PC-9 (cell line): ENCODE measurements around the gene SCNN1G. TPM values are rescaled to one million over a fixed set of nuclear protein-coding genes. Genes with fewer than 3 reads are reported as not detected.

Experiments
- BruUV-seq: library from RNA; stranded (reverse); fragments of 400-500 nt; replicated peaks from 2 replicates; lab custom pipeline; 2021; lab: Mats Ljungman, UMichigan
- CTCF ChIA-PET: fragments of 300-600 bp; sonication (Branson Sonifier 250); formaldehyde crosslinking; loops from one replicate; lab custom pipeline; 2022; ENCODE audit warnings: antibody characterized with exemption; lab: Charles Lee
- POLR2A ChIA-PET: fragments of 300-600 bp; sonication (Branson Sonifier 250); formaldehyde crosslinking; loops from one replicate; lab custom pipeline; 2022; ENCODE audit warnings: antibody characterized with exemption; ENCODE audit not compliant: unreplicated experiment; lab: Charles Lee
- DNase-seq, 2 experiments: peaks; one replicate each; pipeline versions ENCODE4 v3.0.0 to v3.0.0-alpha.2; 2015 to 2022; ENCODE audit warnings: mixed read lengths in 1 of 2
- H2AFZ ChIP-seq: fragments of 200-600 bp; sonication (generic); 2 replicates; pipeline ENCODE4 v1.8.1; 2017; ENCODE audit warnings: antibody characterized with exemption
- H3F3A ChIP-seq: fragments of 200-600 bp; sonication (generic); 2 replicates; pipeline ENCODE4 v1.8.1; 2017; ENCODE audit warnings: antibody characterized with exemption, mild to moderate bottlenecking, low read depth; ENCODE audit not compliant: insufficient read depth
- H3K27ac ChIP-seq: fragments of 200-600 bp; sonication (generic); 2 replicates; pipeline ENCODE4 v1.6.1; 2016; ENCODE audit warnings: mixed run types
- H3K27me3 ChIP-seq: fragments of 200-600 bp; sonication (generic); 2 replicates; pipeline ENCODE4 v1.6.1; 2016; ENCODE audit warnings: low read depth, mixed run types; ENCODE audit not compliant: insufficient read depth
- H3K36me3 ChIP-seq: fragments of 200-600 bp; sonication (generic); 2 replicates; pipeline ENCODE4 v1.6.1; 2016; ENCODE audit warnings: low read depth, mixed run types
- H3K4me1 ChIP-seq: fragments of 200-600 bp; sonication (generic); replicated peaks from 2 replicates; pipeline ENCODE4 v1.6.1; 2016; ENCODE audit warnings: mixed run types; ENCODE audit not compliant: insufficient read depth
- H3K4me2 ChIP-seq: fragments of 200-600 bp; sonication (generic); 2 replicates; pipeline ENCODE4 v1.6.1; 2017; ENCODE audit warnings: mixed run types
- H3K4me3 ChIP-seq: fragments of 200-600 bp; sonication (generic); 2 replicates; pipeline ENCODE4 v1.6.1; 2016; ENCODE audit warnings: mixed run types
- H3K79me2 ChIP-seq: fragments of 200-600 bp; sonication (generic); 2 replicates; pipeline ENCODE4 v1.6.1; 2017; ENCODE audit warnings: low read depth, mixed run types
- H3K9me2 ChIP-seq: fragments of 200-600 bp; sonication (generic); 2 replicates; pipeline ENCODE4 v1.8.1; 2017; ENCODE audit warnings: mild to moderate bottlenecking; ENCODE audit not compliant: insufficient read depth
- H3K9me3 ChIP-seq: fragments of 200-600 bp; sonication (generic); 2 replicates; pipeline ENCODE4 v1.8.1; 2016; ENCODE audit warnings: low read depth; ENCODE audit not compliant: insufficient read depth
- H4K20me1 ChIP-seq: fragments of 200-600 bp; sonication (generic); 2 replicates; pipeline ENCODE4 v1.8.1; 2017; ENCODE audit not compliant: insufficient read depth
- CTCF ChIP-seq: fragments of 200-600 bp; sonication (generic); conservative IDR thresholded peaks from 2 replicates; pipeline ENCODE4 v1.6.1; 2017; ENCODE audit warnings: mixed run types, antibody characterized with exemption, mild to moderate bottlenecking, moderate library complexity
- EZH2 ChIP-seq: fragments of 200-600 bp; sonication (generic); IDR thresholded peaks from 2 replicates; pipeline ENCODE4 v1.8.0; 2017; ENCODE audit warnings: antibody characterized with exemption, low read depth
- intact Hi-C: fragments of 100-400 bp; cut with micrococcal nuclease; formaldehyde crosslinking; loops from one replicate; pipeline ENCODE4 v1.10.0; 2022; ENCODE audit not compliant: unreplicated experiment
- total RNA-seq: library from RNA; stranded (reverse); gene quantifications from 2 replicates; pipeline ENCODE4 v1.2.3, GENCODE V29; 2021

Gene SCNN1G
- total RNA-seq, 1 experiment from 2014 or later = not detected

GRCh38 chr16:23232806-23233205, 50.3 kb downstream of the SCNN1G start:
- no peak overlapping the region for H3K4me2 ChIP-seq
- no peaks in the 10 kb centered on the region for H3K9me3 ChIP-seq
- no peak for DNase-seq
- intact Hi-C loops = no loop called here
- H4K20me1 ChIP-seq = no peaks in the 10 kb centered on the region
- H3K27me3 ChIP-seq = no peaks in the 10 kb centered on the region
- H3K36me3 ChIP-seq = no peaks in the 10 kb centered on the region
- BruUV-seq = no TSS peak
- ChIA-PET CTCF (no interaction called here), POLR2A (interaction anchor here (0.8 kb wide), 1 partner anchor 99 kb away, joined by 9 read pairs; no protein-coding TSS in a partner anchor)
- H3K79me2 ChIP-seq = no peaks in the 10 kb centered on the region
- no peaks in the 10 kb centered on the region for H3K9me2 ChIP-seq
- peaks cover 29% of the 10 kb centered on the region; the same call in 1 of the 2 replicates for H3F3A ChIP-seq
- H2AFZ ChIP-seq = no peak overlapping the region
- TF ChIP-seq CTCF = no peak
- TF ChIP-seq EZH2 = no peak
- H3K4me1 ChIP-seq = peaks cover 23% of the 10 kb centered on the region
- H3K4me3 ChIP-seq = no peak overlapping the region
- H3K27ac ChIP-seq = no peak overlapping the region

DNA sequence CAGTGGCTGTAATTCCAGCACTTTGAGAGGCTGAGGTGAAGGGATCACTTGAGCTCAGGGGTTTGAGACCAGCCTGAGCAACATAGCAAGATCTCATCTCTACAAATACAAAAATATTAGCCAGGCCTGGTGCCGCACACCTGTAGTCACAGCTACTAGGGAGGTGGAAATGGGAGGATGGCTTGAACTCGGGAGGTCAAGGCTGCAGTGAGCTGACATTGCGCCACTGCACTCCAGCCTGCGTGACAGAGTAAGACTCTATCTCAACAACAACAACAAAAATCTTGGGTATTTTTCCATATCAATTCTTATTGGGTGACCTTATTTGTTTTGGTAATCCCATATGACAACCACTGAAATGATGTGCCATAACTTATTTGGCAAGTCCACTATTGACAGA, 52.6 kb downstream of the SCNN1G start:
- Histone ChIP-seq H2AFZ (no peak overlapping the region), H3K4me1 (peaks cover 9% of the 10 kb centered on the region), H3K27me3 (no peaks in the 10 kb centered on the region), H3F3A (peaks cover 12% of the 10 kb centered on the region; the same call in 1 of the 2 replicates), H3K79me2 (no peaks in the 10 kb centered on the region), H3K4me3 (no peak overlapping the region), H3K9me3 (no peaks in the 10 kb centered on the region), H3K9me2 (no peaks in the 10 kb centered on the region), H3K27ac (no peak overlapping the region), H4K20me1 (no peaks in the 10 kb centered on the region), H3K36me3 (no peaks in the 10 kb centered on the region), H3K4me2 (no peak overlapping the region)
- no TSS peak for BruUV-seq
- no peak for DNase-seq
- intact Hi-C loops = no loop called here
- TF ChIP-seq EZH2 (no peak), CTCF (no peak)
- POLR2A ChIA-PET = no interaction called here
- CTCF ChIA-PET = no interaction called here

DNA sequence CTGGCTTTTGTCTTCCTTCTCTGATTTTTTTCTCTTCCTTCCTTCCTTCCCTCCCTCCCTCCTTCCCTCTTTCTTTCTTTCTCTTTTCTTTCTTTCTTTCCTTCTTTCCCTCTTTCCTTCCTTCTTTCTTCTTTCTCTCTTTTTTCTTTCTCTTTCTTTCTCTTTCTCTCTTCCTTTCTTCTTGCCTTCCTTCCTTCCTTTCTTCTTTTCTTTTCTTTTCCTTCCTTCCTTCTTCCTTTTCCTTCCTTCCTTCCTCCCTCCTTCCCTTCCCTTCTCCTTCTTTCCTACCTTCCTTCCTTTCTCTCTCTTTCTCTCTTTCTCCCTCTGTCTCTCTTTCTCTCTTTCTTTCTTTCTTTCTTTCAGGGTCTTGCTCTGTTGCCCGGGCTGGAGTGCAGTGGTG, 54.4 kb downstream of the SCNN1G start:
- Histone ChIP-seq H3F3A (0 out of 2 replicates have a peak, but pooled peaks cover 5% of the 10 kb centered on the region), H3K36me3 (no peaks in the 10 kb centered on the region), H3K27ac (no peak overlapping the region), H3K4me1 (peaks cover 18% of the 10 kb centered on the region), H3K9me2 (no peaks in the 10 kb centered on the region), H3K4me3 (no peak overlapping the region), H3K9me3 (no peaks in the 10 kb centered on the region), H2AFZ (no peak overlapping the region), H3K79me2 (no peaks in the 10 kb centered on the region), H3K27me3 (no peaks in the 10 kb centered on the region), H4K20me1 (no peaks in the 10 kb centered on the region), H3K4me2 (no peak overlapping the region)
- no TSS peak for BruUV-seq
- ChIA-PET POLR2A (no interaction called here), CTCF (no interaction called here)
- intact Hi-C loops = no loop called here
- DNase-seq = no peak
- no peak for TF ChIP-seq EZH2
- no peak for TF ChIP-seq CTCF
